Dermis microvascular lymphatic vessel endothelial cell (primary cell): ENCODE results near the gene NACC2. TPM values are rescaled to one million over a fixed set of nuclear protein-coding genes. Genes with fewer than 3 reads are reported as not detected.
"Not testable (repeated sequence)": the region's sequence is repeated elsewhere in the genome, so short reads cannot be mapped to it uniquely, and the experiment has no call there.

ENCODE experiments used
- DNase-seq, 2 donors: peaks; one replicate each; pipeline versions ENCODE4 v3.0.0 to v3.0.0-alpha.2; 2010; ENCODE audit warnings: low read depth in 2 of 2
- total RNA-seq: library from RNA; depleted of rRNA; stranded (reverse); fragments of >200 nt; gene quantifications from 2 replicates; pipeline ENCODE4 v1.2.1, GENCODE V29; 2014

The NACC2 gene
- total RNA-seq, 1 donor from 2014 or later = 12.2 TPM

DNA sequence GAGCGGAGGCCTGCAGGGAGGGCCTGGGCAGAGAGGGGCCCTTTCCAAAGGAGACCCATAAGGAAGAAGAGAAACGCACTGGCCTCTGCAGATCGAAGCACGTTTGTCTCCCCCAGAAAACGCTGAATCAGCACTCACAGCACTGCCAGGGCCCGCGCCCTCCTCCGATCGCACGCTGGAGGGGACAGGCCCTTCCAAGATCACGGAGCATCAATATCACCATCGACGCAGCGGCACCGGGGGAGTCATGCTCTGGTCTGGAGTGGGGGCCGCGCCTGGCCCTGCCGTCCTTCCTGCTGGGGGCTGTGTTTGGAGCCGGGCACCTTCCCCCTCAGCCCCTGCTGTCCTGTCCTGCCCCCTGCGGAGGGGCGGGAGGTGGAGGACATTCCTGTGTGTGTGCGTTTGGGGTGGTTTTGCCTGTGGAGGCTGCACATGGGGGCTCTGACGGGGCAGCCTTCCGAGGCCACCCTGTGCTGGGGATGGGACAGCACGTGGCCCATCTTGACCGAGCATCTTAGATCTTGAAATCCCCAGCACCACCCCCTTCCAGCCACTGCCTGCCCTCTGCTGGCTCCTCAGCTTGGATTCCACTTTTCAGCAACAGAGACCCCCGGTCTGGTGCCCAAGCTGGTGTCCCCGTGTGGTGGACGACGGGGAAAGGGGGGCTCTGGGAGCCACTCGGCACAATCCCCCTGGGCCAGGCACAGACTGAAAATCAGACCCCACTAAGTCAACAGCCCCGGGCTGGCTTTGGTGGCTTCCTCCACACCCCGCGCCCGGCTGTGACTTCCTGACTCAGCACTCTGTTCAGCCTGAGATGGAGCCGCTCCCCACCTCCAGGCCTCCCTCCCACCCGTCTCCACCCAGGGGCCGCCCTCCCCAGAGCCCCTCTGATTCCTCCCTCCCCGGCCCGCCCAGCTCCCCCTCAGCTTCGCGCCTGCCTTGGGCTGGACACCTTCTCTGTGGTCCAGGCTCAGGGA, 15.3 kb upstream of the NACC2 start:
- no peak for DNase-seq

DNA sequence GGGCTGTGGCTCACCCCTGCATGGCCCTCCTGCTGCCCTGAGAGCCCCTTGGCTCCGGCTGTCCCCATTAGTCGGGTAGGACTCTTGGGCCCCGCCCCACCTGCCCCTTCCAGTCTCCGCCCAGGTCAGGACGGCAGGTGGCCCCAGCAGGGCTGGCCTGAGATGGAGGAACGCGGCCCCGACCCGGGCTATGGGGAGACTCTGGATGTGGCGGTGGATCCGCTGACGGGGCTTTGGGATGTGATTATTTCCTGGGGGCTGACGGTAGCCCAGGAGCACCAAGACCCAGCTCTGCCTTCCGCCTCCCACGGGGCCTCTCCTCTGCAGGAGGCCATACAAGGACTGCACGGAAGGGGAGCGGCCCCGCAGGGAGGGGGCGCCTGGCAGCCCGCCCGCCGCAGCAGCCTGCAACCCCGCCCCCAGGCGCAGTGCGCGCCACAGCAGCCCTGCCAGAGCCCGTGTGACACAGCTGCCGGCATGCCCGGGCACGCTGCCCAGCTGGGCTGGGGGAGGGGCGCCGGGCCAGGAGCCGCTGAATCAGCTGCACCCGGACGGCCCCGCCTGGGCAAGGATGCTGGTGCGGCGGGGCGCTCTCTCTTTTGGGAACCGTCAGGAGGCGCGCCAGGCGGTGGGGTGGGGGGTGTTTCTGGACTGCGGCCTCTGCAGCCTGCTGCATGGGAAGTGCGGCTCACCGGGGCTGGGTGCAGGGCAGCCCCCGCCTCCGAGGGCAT, 14.4 kb upstream of the NACC2 start:
- DNase-seq = peak; percentile 68 to 92

DNA sequence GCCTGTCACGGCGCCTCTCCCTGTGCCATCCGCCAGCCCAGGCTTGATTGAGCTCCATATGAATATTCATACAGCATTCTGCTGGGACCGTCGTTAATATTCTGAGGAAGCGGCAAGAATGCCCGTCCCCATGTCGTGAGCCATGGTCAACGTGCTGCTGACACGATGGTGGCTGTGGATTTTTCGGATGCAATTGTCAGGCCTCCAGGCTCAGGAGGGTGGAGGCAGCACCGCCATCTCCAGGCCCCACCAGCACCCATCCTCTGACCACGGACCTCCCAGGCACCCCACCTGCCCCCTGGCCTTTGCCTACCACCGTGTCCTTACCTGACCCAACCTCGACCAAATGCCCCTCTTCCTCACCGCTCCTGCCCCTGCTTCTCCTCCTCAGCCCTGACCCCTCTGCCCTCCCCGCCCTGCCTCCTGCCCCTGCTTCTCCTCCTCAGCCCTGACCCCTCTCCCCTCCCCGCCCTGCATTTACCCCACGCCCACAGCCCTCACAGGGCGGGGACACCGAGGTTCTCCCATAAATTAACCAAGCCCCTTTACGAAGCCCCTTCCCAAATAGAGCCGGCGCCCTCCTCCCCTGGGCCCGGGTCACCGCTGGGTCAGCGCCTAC, 13.7 kb upstream of the NACC2 start:
- no peak for DNase-seq

DNA sequence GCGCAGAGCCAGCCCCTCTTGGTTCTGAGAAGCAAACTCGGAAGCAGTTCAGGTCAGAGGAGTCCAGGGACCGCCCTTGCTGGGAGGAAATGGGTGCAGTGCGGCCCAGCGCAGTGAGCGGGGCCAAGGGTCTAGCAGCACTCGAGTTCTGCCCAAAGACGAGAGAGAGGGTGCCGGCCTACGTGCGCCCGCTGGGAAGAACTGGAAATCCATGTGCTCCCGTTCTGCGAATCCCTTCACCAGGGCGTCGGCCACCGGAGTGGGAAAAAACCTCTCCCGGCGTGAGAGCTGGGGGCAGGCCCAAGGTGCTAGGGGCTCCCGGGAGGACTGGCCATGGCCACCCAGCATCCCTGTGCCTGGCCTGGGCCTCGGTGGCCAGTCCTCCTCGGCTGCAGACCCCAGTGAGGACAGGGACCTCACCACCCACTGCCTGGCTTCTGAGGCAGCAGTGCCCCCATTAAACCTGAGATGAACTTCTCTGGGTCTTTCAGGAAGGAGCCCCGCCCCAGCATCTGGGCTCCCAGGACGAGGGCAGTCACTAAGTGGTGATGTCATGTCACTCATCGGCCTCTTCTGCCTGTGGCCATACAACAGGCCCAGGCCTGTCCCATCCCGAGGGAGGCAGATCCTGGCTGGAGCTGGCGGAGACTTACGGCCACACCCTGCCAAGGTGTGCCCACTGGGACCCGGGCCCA, 13.0 kb upstream of the NACC2 start:
- DNase-seq = no peak

DNA sequence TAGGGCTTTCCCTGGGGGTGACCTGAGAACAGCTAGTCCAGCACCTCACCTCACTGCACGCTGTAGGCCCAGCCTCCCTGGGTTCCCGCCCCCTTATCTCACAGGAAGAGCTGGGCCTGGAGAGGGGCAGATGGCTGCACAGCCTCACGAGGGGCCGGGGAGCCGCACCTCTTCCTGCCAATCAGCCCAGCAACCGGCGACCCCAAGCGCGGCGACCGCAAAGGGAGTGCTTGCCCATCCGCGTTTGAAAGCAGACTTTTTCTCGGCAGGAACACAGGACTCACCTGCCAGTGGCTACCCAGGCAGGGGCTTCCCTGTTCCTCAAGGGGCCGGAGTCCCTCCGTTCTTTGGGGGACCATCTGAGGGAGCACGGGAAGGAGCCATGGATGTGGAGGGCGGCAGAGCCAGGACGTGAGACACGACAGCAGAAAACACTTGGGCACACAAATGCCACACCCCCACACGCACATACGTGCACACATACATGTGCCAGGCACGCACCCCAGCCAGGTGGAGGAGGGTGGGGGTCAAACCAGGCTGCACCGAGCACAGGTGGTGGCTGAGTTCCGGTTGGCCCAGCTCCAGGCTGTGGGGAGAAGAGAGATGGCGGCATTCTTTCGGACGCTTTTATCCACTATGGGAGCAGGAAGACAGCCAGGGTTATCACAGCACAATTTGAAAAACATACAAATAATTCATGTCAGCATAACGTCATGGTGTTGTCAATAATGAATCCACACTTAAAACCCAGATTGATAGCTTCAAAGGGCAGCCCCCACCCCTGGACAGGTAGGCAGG, 12.3 kb upstream of the NACC2 start:
- DNase-seq = no peak

DNA sequence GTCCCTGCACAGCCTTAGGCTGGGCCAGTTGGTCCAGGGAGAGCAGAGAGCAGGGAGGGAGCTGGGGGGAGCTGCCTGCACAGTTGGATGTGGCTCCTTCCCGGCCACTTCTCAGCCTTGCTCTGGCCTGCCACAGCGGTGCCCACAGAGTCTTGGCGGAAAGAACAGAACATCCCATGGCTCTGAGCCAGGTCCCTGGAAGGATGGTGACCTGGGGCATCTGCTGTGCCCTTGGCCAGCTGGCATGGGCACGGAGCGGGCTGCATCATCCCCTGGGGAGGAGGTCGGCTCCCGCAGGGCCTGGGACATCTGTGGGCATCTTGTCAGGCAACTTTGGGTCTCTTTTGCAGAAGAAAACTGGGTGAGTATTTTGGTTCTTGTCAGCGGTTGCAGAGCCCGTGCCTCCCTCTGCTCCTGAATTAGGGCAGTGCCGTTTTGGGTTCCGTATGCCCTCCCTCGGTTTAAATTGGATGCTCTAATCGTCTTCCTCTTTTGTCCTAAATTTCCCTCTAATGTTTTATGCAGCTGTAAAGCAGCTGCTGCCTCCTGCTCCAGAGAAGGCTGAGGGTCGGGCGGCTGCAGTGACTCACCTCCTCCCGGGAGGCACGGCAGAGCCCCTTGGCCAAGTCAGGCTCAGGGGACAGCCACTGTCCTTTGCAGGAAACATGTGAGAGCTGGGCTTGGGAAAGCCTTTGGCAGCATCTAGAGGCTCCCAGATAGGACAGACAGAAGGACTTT, 10.5 kb upstream of the NACC2 start:
- no peak for DNase-seq

DNA sequence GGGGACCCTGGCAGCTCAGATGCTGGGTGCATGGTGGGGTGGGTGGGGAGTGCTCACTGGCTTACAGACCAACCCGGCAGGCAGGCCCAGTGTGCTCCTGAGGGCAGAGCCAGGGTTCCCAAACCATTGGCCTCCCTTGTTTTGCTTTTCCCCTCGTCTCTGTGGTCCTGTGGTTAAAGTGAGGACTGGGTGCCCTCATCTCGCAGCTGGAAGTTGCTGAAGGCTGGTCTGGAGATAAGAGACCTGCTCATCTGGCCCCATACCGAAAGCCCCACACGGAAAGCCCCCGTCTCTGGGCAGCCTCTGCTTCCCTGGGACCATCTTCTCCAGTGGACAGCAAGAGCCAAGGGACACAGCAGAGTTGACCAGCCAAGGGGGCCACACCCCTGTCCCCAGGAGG, 9.8 kb upstream of the NACC2 start:
- no peak for DNase-seq

DNA sequence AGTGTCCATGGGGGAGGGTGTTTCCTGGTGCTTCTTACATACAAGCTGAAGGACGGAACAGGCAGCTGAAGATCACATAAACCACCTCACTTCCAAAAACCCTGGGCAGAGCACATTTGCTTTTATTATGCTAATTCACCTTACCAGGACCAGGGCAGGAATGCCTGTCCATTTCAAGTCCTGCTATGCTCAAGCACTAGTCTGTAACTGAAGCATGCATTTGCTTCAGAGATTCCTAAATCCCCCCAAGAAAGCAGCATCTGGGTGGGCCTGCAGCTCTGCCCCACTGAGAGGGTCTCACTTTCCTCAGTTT, 9.4 kb upstream of the NACC2 start:
- no peak for DNase-seq

DNA sequence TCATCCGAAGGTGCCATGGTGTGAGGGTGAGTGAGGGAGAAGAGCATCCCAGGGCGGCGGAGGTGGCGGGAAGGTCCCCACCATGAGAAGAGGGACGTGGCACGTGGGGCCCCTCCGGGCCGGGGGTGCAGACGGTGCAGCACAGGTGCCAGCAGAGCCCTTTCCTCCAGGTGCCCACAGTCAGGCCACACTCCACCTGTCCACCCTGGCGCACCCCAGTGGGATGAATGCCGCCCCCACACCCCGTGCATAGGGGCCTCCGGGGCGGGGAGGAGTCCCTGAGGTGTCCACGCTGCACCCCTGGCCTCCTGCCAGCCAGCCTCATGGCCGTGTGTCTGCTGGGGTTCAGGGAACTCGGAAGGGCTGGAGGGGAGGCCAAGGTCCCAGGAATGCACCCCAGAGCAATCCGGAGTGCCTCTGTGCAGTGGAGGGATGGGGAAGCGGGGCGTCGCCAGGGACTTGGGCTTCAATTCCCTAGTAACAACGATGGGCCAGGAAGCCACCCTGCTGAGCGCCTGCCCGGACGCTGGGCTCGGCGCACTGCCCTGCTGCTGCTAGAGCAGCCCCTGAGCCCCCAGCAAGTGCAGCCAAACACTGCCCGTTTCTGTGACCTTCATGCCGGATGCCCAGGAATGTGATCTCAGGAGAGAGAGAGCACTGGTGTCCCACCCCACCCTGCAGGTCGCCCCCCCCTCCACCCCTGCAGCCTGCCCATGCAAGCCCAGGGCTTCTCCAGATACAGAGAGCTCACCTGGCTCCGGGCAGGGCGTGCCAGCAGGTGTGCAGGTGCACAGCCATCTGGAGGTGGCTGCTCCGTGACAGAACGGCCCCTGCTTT, 8.8 kb upstream of the NACC2 start:
- DNase-seq = no peak

DNA sequence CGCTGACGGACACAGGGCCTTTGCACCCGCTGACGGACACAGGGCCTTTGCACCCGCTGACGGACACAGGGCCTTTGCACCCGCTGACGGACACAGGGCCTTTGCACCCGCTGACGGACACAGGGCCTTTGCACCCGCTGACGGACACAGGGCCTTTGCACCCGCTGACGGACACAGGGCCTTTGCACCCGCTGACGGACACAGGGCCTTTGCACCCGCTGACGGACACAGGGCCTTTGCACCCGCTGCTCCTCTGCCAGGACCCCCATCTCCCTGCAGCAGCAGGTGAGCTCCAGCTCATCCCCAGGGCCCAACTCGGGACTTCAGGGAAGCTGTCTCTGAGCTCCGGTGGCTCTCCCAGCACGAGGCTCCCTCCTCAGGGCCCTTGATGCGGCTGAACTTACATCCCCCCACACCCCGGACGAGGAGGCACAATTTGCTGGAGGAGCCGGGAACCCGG, 6.6 kb upstream of the NACC2 start:
- DNase-seq = not testable (repeated sequence)

DNA sequence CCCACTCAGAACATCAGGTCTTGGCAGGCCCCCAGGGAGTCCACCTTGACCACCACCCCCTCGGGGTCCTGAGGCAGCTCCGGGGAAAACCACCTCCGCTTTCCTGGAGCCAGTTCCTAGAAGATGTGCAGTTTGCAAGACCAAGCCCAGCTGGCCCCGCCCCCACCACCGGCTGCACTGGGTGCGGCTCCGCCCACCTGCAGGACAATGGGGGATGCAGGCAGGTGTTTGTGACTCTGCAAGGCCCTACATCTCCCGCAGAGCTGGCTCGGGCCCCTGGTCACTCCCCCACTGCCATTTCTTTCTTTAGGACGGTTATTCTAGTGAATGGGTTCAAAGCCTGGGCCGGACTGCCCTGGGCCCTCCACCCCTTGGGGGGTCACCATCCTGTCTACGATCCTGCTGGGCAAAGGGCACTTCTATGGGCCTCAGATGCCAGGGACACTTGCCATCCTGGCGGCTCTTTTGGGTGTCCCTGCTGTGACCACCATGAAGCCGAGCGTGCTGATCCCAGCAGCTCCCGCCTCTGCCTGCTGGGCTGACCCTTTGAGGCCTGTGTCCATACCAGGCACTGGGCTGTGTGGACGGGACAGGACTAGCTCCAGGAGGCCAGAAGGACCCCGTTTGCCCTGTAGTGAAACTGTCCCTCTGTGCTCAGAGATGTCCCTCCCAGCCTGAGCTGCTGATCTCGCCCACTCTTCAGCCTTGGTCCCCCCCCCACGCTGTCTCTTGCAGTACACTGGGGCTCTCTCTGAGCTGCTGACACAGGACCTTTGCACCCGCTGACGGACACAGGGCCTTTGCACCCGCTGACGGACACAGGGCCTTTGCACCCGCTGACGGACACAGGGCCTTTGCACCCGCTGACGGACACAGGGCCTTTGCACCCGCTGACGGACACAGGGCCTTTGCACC, 5.9 kb upstream of the NACC2 start:
- no peak for DNase-seq

DNA sequence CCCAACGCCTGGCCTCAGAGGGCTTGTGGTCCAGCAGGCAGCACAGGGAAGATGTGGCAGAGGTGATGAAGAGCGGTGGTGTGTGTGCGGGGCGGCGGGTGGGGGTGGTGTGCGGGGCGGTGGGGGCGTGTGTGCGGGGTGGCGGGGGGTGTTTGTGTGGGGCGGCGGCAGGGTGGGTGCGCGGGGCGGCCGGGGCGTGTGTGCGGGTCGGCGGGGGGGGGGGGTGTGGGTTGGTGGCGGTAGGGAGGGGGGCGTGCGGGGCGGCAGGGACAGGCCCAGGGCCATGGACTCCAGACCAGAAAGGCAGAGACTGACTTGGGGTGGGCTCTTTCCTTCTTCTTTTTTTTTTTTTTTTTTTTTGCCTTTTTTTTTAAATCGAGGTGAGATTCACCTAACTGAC, 4.5 kb upstream of the NACC2 start:
- no peak for DNase-seq

DNA sequence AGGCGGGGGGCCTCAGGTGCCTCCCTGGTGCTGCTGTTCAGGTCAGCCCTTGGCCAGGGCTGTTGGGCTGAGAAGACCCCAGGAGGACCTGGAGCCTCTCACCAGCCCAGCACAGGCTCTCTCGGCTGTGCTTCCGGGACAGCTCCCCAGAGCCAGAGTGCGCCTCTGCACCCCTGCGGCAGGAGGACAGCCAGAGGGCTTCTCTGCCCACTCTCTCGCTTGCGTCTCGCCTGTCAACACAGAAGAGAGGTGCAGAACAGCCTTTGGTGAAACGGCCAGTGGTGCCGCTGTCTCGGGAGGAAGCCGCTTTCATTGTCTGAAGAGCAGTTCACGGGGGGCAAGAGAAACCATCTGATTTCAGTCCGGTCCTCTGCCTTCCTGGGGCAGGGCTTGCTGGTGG, 3.8 kb upstream of the NACC2 start:
- DNase-seq = no peak

DNA sequence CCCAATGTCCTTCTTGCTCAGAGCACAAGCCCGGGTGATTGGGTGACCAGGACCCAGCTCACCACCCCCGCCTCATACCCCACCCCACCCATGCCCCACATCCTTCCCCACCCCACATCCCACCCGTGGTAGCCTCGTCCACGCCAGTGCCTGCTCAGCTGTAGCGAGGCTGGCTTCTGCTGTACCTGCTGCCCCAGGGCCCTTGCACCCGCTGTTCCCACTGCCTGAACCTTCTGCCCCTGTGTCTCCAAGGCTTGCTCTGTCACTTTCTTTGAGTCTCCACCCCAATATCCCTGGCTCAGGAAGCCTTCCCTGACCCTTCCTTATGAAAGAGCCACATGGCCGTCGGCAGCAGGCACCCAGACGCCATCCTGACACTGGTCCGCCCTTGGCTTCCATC, 3.1 kb upstream of the NACC2 start:
- no peak for DNase-seq

DNA sequence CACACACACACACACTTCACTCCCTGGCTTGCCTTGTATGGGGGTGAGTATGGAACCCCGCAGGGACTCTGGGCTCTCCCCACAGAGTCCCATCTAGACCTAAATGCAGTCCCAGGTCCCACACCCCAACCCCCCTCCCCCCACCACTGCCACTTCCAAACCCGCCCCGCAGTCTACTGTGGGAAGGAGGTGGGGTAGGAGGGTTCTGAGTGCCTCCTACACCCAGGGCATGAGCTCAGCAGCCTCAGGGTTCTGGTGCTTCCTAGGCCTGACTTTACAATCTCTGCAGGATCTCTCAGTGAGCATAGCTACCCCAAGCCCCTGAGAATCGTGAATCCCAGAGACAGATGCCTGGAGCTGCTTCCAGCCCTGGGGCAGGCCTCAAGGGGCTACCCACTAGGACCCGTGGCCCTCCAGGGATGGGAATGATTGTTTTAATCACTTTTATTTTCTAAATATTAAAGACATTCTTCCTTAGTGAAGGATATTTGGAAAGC, 1.5 kb upstream of the NACC2 start:
- no peak for DNase-seq

DNA sequence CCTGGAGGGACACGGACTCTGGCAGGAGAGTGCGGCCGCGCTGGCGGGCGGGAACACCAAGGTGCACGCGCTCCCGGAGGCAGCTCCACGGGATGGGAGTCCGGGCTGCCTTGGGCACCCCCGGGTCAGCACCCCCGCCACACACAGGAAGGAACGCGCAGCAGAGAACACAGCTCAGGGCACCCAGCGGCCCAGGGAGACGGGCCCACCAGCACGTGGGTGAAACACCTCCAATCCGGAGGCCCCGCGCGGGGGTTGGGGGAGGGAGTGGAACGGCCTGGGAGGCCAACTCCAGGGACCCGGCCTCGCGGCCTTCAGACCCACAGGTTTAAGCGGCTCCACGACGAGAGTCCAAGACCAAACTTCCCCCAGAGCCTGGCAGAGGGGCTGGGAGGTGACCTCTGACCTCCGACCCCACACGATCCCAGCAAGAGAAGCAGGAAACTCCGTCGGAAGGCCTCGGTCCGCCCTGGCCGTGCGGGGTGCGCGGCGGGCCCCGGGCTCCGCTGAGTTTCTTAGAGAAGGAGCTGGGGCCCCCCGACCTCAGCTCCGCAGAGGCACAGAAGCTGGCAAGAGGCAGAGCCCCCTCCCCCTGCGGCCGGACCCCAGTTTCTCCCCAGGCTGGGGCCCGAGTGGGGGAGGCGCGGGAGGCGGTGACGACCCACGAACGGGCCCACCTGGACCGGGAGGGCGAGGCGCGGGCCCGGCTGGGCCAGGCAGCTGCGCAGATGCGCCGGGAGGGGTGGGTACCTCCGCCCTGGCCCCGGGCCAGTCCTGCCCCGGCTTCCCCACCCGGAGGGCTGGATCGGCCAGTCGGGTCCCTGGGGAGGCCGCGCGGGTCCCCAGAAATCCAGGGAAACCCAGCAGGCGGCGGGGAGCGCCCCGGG, 851 bp downstream of the NACC2 start:
- DNase-seq = peak in 1 of 2 donors; percentile 58
